ELF-1 (cell line): ENCODE measurements around the gene STPG4.
"Not testable (repeated sequence)": the region's sequence is repeated elsewhere in the genome, so short reads cannot be mapped to it uniquely, and the experiment has no call there.

Experiments
- DNase-seq: peaks from one replicate; pipeline ENCODE4 v3.0.0-alpha.2; 2016; ENCODE audit warnings: low read depth, low spot score

Gene STPG4

DNA sequence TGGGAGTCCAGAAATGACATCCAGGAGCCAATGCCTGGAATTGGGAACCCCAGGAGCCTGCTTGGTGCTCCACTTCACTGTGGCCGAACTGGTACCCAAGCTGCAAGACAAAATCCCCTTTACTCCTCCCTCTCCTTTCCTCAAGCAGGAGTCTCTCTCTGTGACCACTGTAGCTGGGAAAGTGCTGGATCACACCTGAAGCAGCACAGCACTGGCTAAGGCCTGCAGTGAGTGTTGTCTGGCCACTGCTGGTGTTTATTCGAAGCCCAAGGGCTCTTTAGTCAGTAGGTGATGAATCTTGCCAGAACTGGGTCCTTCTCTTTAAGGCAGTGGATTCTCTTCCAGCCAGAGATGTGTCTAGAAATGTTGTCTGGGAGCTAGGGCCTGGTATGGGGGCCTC lies 26.4 kb downstream of the STPG4 start:
- no peak for DNase-seq

DNA sequence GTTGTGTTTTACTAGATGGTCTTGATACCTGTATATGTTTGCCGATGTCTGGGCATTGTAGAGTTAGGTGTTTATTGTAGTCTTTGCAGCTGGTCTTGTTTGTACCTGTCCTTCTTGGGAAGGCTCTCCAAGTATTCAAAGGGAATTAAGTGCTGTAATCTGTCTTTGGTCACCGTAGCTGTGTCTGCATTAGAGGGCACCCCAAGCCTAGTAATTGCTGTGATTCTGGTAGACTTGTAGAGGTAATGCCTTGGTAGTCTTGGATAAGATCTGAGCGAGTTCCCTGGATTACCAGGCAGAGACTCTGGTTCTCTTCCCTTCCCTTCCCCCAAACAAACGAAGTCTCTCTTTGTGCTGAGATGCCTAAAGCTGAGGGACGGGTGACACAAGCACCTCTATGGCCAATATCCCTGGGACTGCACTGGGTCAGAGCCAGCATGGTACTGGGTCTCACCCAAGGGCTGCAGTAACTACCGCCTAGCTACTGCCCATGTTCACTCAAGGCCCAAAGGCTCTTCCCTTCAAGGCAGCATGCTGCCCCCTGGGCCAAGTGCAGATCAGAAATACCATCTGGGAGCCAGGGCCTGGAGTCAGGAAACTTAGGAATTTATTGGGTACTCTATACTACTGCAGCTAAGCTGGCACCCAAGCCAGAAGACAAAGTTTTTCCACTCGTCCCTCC lies 27.1 kb downstream of the STPG4 start:
- peak; percentile 7 for DNase-seq

GRCh38 chr2:47126783-47127182 lies 28.3 kb downstream of the STPG4 start:
- no peak for DNase-seq

- not testable (repeated sequence) for DNase-seq
Observed at GRCh38 chr2:47124740-47125139, 30.4 kb downstream of the STPG4 start.

GRCh38 chr2:47120424-47120823 lies 34.7 kb downstream of the STPG4 start:
- DNase-seq: not testable (repeated sequence)

DNA sequence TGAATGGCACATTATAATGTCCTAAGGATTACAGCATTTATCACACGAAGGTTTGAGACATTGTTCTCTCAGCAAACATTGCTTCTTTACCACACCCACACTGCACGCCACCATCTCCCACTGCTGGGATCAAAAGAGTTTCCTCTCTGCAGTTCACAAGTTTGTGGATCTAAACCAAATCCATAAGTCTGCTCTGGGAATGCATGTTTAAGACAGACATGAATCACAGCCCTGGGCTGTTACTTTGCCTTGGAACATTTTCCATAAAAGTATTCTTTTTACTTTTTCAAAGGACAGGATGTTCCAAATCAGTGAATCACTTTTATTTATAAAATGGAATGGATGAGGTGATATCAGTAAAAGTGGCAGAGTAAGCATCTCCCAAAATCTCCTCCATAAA lies 36.1 kb downstream of the STPG4 start:
- DNase-seq: no peak

DNA sequence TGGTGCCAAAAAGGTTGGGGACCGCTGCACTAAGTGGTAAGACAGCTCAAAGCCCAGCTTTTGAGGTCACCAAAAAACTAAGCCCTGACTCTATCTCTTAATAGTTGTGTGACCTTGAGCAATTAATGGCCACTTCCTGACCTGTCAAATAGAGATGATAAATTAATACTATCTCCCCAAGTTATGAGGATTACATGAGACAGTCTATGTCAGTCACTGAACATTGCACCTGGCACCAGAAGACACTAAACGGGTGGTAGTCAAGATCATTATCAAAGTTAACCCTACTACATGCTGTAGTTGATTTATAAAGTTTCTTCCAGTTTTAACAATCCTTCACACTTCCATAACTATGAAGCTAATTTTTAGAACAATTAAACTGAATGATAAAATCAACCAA lies 36.5 kb downstream of the STPG4 start:
- no peak for DNase-seq

GRCh38 chr2:47112665-47113435 lies 42.3 kb downstream of the STPG4 start:
- no peak for DNase-seq

GRCh38 chr2:47109680-47110079 lies 45.4 kb downstream of the STPG4 start:
- no peak for DNase-seq

DNA sequence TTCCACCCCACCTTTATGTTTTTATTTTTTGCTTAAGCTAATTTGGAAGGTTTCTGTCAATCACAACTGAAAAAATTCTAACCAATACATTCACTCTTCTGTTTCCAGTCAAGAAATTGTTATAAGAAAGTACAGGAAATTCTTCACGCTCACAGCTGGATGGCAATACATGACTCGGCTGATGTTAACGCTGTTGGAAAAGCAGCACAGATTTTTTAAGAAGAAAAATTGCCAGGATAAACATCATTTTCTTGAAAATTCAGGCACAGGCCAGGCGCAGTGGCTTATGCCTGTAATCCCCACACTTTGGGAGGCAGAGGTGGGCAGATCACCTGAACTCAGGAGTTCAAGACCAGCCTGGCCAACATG lies 46.1 kb downstream of the STPG4 start:
- DNase-seq: no peak

GRCh38 chr2:47108267-47109006 lies 46.7 kb downstream of the STPG4 start:
- DNase-seq: not testable (repeated sequence)

DNA sequence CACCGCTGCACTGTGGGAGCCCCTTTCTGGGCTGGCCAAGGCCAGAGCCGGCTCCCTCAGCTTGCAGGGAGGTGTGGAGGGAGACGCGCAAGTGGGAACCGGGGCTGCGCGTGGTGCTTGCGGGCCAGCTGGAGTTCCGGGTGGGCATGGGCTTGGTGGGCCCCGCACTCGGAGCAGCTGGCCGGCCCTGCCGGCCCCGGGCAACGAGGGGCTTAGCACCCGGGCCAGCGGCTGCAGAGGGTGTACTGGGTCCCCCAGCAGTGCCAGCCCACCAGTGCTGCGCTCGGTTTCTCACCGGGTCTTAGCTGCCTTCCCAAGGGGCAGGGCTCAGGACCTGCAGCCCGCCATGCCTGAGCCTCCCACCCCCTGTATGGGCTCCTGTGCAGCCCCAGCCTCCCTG lies 47.9 kb downstream of the STPG4 start:
- not testable (repeated sequence) for DNase-seq

GRCh38 chr2:47106231-47106630 lies 48.9 kb downstream of the STPG4 start:
- DNase-seq: not testable (repeated sequence)

- DNase-seq: not testable (repeated sequence)
Observed at GRCh38 chr2:47099712-47100111, 55.4 kb downstream of the STPG4 start.

GRCh38 chr2:47098953-47099352 lies 56.2 kb downstream of the STPG4 start:
- DNase-seq: no peak

GRCh38 chr2:47097563-47097962 lies 57.5 kb downstream of the STPG4 start:
- no peak for DNase-seq

- DNase-seq: no peak
Observed at GRCh38 chr2:47096451-47096850, 58.7 kb downstream of the STPG4 start.

DNA sequence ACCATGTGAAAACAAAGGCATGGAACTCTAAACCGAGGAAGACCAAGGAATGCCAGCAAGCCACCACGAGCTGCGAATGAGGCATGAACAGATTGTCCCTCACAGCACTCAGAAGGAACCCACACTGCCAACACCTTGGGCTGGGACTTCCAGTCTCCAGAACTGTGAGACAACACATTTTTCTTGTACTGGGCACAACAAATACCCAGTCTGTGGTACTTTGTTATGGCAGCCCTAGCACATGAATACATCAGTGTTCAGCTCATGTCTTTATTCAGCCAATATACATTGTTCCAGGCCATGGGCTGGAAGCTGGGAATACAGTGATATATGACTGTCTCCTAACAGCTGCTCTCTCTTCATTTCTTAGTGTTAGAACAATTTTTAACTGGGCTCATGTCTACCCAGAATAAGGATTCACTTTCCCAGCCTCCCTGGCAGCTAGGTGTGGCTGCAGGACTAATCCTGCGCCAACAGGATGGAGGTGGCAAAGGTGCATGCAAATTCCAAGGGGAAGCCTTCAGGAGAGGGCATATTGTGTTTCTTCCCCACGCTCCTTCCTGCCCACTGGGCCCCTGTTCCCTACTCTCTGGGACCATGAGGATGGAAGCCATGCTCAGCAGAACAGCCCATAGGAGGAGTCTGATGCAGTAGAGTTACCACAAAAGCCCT lies 59.6 kb downstream of the STPG4 start:
- no peak for DNase-seq

GRCh38 chr2:47094511-47095142 lies 60.5 kb downstream of the STPG4 start:
- DNase-seq: peak; percentile 34

DNA sequence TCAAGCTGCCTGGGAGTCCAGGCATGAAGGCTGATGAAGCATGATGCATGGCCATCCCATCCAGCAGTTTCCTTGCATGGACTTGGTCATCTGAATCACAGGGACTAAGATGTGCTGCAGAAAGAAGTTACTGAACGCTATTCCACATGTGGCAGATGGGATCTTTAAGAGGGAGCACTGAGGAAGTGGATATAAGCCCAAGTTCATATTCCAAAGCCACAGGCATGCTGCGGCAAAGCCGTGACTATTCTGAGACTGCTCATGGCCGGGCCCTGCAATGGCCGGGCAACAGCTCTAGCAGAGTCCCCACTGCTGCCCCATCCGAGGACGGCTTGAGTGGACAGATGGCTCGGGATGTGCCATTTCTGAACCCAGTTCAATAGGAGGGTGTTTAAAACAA lies 61.5 kb downstream of the STPG4 start:
- DNase-seq: no peak

- DNase-seq: no peak
Observed at GRCh38 chr2:47092465-47092864, 62.6 kb downstream of the STPG4 start.

GRCh38 chr2:47091118-47091517 lies 64.0 kb downstream of the STPG4 start:
- no peak for DNase-seq
